GM23338 (cell line): ENCODE data around the gene TTC3. TPM values are rescaled to one million over a fixed set of nuclear protein-coding genes. Genes with fewer than 3 reads are reported as not detected.

Source experiments
- ATAC-seq: fragments of 200-7000 bp; cut with Tn5 transposase; 3 replicates; pipeline ENCODE4 v1.9.1; 2020
- DNase-seq: peaks from one replicate; pipeline ENCODE4 v3.0.0-alpha.2; 2015; ENCODE audit warnings: low spot score
- H2AFZ ChIP-seq: fragments of 200-600 bp; sonication (generic); 2 replicates; pipeline ENCODE4 v1.8.0; 2016; ENCODE audit warnings: antibody characterized with exemption, mild to moderate bottlenecking, moderate library complexity
- H3F3A ChIP-seq: fragments of 200-600 bp; sonication (generic); replicated peaks from 2 replicates; pipeline ENCODE4 v1.8.0; 2017; ENCODE audit warnings: antibody characterized with exemption, mixed run types, low read depth
- H3K27ac ChIP-seq: fragments of 200-600 bp; sonication (generic); 2 replicates; pipeline ENCODE4 v1.6.1; 2016; ENCODE audit warnings: low read depth
- H3K27me3 ChIP-seq: fragments of 200-600 bp; sonication (generic); 2 replicates; pipeline ENCODE4 v1.8.0; 2016; ENCODE audit warnings: mild to moderate bottlenecking, mixed run types, moderate library complexity; ENCODE audit not compliant: insufficient read depth
- H3K36me3 ChIP-seq: fragments of 200-600 bp; sonication (generic); 2 replicates; pipeline ENCODE4 v1.8.0; 2016; ENCODE audit warnings: mild to moderate bottlenecking; ENCODE audit not compliant: insufficient read depth
- H3K4me1 ChIP-seq: fragments of 200-600 bp; sonication (generic); 2 replicates; pipeline ENCODE4 v1.8.0; 2016; ENCODE audit warnings: mild to moderate bottlenecking, moderate library complexity; ENCODE audit not compliant: insufficient read depth
- H3K4me2 ChIP-seq: fragments of 200-600 bp; sonication (generic); 2 replicates; pipeline ENCODE4 v1.7.1; 2017; ENCODE audit warnings: mixed run types
- H3K4me3 ChIP-seq: fragments of 200-600 bp; sonication (generic); 2 replicates; pipeline ENCODE4 v1.6.1; 2016; ENCODE audit warnings: mixed run types
- H3K79me2 ChIP-seq: fragments of 200-600 bp; sonication (generic); replicated peaks from 2 replicates; pipeline ENCODE4 v1.8.0; 2017; ENCODE audit warnings: mild to moderate bottlenecking; ENCODE audit not compliant: insufficient read depth
- H3K9me2 ChIP-seq: fragments of 200-600 bp; sonication (generic); 2 replicates; pipeline ENCODE4 v1.8.0; 2017; ENCODE audit not compliant: insufficient read depth
- H4K20me1 ChIP-seq: fragments of 200-600 bp; sonication (generic); replicated peaks from 2 replicates; pipeline ENCODE4 v1.8.0; 2017; ENCODE audit warnings: mild to moderate bottlenecking; ENCODE audit not compliant: insufficient read depth
- H3K27ac Mint-ChIP-seq: 2 replicates; pipeline ENCODE4 v1.8.0; 2020; ENCODE audit warnings: inconsistent platforms, mild to moderate bottlenecking, moderate library complexity, mixed read lengths
- H3K27me3 Mint-ChIP-seq: 3 replicates; pipeline ENCODE4 v1.8.0; 2022; ENCODE audit warnings: low read depth, mild to moderate bottlenecking, moderate library complexity, mixed read lengths, inconsistent platforms; ENCODE audit not compliant: insufficient read depth, poor library complexity
- H3K36me3 Mint-ChIP-seq: 3 replicates; pipeline ENCODE4 v1.8.0; 2021; ENCODE audit warnings: low read depth, mild to moderate bottlenecking, inconsistent platforms, moderate library complexity, mixed read lengths
- H3K4me1 Mint-ChIP-seq: 3 replicates; pipeline ENCODE4 v1.8.0; 2020; ENCODE audit warnings: mild to moderate bottlenecking, inconsistent platforms, mixed read lengths
- H3K4me3 Mint-ChIP-seq: 3 replicates; pipeline ENCODE4 v1.8.0; 2021; ENCODE audit warnings: moderate library complexity, mild to moderate bottlenecking, inconsistent platforms, mixed read lengths
- H3K9me3 Mint-ChIP-seq: 3 replicates; pipeline ENCODE4 v1.8.0; 2020; ENCODE audit warnings: moderate library complexity, mild to moderate bottlenecking, inconsistent platforms, mixed read lengths
- CREB1 ChIP-seq: fragments of 250-450 bp; sonication (Bioruptor Pico); IDR thresholded peaks from 2 replicates; pipeline ENCODE4 v1.5.0; 2020; ENCODE audit warnings: low read depth, mild to moderate bottlenecking, moderate library complexity
- EZH2 ChIP-seq: fragments of 200-600 bp; sonication (generic); IDR thresholded peaks from one replicate; pipeline ENCODE4 v1.8.0; 2017; ENCODE audit warnings: antibody characterized with exemption, mild to moderate bottlenecking, low read depth; ENCODE audit not compliant: unreplicated experiment
- EZH2phosphoT487 ChIP-seq: fragments of 200-600 bp; sonication (generic); IDR thresholded peaks from one replicate; pipeline ENCODE4 v1.8.1; 2018; ENCODE audit warnings: antibody characterized with exemption; ENCODE audit not compliant: unreplicated experiment
- JUNB ChIP-seq: IDR thresholded peaks from one replicate; pipeline ENCODE4 v1.6.1; 2016; ENCODE audit warnings: antibody characterized with exemption; ENCODE audit not compliant: unreplicated experiment
- NANOG ChIP-seq: IDR thresholded peaks from 2 replicates; pipeline ENCODE4 v1.6.1; 2016; ENCODE audit warnings: antibody characterized with exemption, borderline replicate concordance
- POLR2AphosphoS5 ChIP-seq: IDR thresholded peaks from 2 replicates; pipeline ENCODE4 v1.6.1; 2016; ENCODE audit warnings: antibody characterized with exemption, low read depth
- REST ChIP-seq: IDR thresholded peaks from one replicate; pipeline ENCODE4 v1.6.1; 2018; ENCODE audit warnings: antibody characterized with exemption; ENCODE audit not compliant: unreplicated experiment
- STAT1 ChIP-seq: IDR thresholded peaks from one replicate; pipeline ENCODE4 v1.6.1; 2016; ENCODE audit warnings: antibody characterized with exemption; ENCODE audit not compliant: unreplicated experiment
- ZNF114 ChIP-seq: fragments of 250-450 bp; sonication (Bioruptor Pico); IDR thresholded peaks from 2 replicates; pipeline ENCODE4 v1.5.0; 2020; ENCODE audit warnings: mild to moderate bottlenecking, moderate library complexity
- ZNF331 ChIP-seq: fragments of 250-450 bp; sonication (Bioruptor Pico); IDR thresholded peaks from 2 replicates; pipeline ENCODE4 v1.5.0; 2020; ENCODE audit warnings: low read depth, mild to moderate bottlenecking, moderate library complexity
- polyA plus RNA-seq: library from polyadenylated mRNA; unstranded; fragments of >200 nt; fragmentation: Nextera tagmentation; extraction: Ambion mirVana; gene quantifications from 2 replicates; pipeline ENCODE4 v1.2.1, GENCODE V29; 2016
- total RNA-seq: library from RNA; depleted of rRNA; stranded (reverse); fragments of >200 nt; shearing (Covaris generic); gene quantifications from 2 replicates; pipeline ENCODE4 v1.2.3, GENCODE V29; 2014
- TF ChIP-seq, protein P1 (sequence below): fragments of 250-450 bp; sonication (Bioruptor Pico); IDR thresholded peaks from 2 replicates; pipeline ENCODE4 v1.5.0; 2020; ENCODE audit warnings: mild to moderate bottlenecking, moderate library complexity
- TF ChIP-seq, protein P2 (sequence below): IDR thresholded peaks from 2 replicates; pipeline ENCODE4 v1.6.1; 2016; ENCODE audit warnings: antibody characterized with exemption
- TF ChIP-seq, protein P3 (sequence below), 2 experiments: fragments of 200-600 bp in 1 of 2; sonication (generic) in 1 of 2; conservative IDR thresholded peaks; 2 replicates each; pipeline versions ENCODE4 v1.5.1 to v1.6.1; 2016 to 2017; ENCODE audit warnings: antibody characterized with exemption in 2 of 2, low read depth in 2 of 2, mild to moderate bottlenecking in 2 of 2, moderate library complexity in 1 of 2

The TTC3 gene
- total and polyA plus RNA-seq, 2 experiments from 2014 or later, result 28.9 to 48.6 TPM

- TF ChIP-seq POLR2AphosphoS5 (no peak), EZH2 (no peak), CREB1 (CRISPR knock-in tag) (no peak), NANOG (no peak), STAT1 (no peak), JUNB (no peak), REST (no peak), EZH2phosphoT487 (no peak), ZNF331 (CRISPR knock-in tag) (no peak), ZNF114 (CRISPR knock-in tag) (no peak)
- TF ChIP-seq, protein P1, sequence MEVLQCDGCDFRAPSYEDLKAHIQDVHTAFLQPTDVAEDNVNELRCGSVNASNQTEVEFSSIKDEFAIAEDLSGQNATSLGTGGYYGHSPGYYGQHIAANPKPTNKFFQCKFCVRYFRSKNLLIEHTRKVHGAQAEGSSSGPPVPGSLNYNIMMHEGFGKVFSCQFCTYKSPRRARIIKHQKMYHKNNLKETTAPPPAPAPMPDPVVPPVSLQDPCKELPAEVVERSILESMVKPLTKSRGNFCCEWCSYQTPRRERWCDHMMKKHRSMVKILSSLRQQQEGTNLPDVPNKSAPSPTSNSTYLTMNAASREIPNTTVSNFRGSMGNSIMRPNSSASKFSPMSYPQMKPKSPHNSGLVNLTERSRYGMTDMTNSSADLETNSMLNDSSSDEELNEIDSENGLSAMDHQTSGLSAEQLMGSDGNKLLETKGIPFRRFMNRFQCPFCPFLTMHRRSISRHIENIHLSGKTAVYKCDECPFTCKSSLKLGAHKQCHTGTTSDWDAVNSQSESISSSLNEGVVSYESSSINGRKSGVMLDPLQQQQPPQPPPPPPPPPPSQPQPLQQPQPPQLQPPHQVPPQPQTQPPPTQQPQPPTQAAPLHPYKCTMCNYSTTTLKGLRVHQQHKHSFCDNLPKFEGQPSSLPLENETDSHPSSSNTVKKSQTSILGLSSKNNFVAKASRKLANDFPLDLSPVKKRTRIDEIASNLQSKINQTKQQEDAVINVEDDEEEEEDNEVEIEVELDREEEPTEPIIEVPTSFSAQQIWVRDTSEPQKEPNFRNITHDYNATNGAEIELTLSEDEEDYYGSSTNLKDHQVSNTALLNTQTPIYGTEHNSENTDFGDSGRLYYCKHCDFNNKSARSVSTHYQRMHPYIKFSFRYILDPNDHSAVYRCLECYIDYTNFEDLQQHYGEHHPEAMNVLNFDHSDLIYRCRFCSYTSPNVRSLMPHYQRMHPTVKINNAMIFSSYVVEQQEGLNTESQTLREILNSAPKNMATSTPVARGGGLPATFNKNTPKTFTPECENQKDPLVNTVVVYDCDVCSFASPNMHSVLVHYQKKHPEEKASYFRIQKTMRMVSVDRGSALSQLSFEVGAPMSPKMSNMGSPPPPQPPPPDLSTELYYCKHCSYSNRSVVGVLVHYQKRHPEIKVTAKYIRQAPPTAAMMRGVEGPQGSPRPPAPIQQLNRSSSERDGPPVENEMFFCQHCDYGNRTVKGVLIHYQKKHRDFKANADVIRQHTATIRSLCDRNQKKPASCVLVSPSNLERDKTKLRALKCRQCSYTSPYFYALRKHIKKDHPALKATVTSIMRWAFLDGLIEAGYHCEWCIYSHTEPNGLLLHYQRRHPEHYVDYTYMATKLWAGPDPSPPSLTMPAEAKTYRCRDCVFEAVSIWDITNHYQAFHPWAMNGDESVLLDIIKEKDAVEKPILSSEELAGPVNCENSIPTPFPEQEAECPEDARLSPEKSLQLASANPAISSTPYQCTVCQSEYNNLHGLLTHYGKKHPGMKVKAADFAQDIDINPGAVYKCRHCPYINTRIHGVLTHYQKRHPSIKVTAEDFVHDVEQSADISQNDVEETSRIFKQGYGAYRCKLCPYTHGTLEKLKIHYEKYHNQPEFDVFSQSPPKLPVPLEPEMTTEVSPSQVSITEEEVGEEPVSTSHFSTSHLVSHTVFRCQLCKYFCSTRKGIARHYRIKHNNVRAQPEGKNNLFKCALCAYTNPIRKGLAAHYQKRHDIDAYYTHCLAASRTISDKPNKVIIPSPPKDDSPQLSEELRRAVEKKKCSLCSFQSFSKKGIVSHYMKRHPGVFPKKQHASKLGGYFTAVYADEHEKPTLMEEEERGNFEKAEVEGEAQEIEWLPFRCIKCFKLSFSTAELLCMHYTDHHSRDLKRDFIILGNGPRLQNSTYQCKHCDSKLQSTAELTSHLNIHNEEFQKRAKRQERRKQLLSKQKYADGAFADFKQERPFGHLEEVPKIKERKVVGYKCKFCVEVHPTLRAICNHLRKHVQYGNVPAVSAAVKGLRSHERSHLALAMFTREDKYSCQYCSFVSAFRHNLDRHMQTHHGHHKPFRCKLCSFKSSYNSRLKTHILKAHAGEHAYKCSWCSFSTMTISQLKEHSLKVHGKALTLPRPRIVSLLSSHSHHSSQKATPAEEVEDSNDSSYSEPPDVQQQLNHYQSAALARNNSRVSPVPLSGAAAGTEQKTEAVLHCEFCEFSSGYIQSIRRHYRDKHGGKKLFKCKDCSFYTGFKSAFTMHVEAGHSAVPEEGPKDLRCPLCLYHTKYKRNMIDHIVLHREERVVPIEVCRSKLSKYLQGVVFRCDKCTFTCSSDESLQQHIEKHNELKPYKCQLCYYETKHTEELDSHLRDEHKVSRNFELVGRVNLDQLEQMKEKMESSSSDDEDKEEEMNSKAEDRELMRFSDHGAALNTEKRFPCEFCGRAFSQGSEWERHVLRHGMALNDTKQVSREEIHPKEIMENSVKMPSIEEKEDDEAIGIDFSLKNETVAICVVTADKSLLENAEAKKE, result no peak
- TF ChIP-seq, protein P2, sequence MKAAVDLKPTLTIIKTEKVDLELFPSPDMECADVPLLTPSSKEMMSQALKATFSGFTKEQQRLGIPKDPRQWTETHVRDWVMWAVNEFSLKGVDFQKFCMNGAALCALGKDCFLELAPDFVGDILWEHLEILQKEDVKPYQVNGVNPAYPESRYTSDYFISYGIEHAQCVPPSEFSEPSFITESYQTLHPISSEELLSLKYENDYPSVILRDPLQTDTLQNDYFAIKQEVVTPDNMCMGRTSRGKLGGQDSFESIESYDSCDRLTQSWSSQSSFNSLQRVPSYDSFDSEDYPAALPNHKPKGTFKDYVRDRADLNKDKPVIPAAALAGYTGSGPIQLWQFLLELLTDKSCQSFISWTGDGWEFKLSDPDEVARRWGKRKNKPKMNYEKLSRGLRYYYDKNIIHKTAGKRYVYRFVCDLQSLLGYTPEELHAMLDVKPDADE, result no peak
- TF ChIP-seq, protein P3, sequence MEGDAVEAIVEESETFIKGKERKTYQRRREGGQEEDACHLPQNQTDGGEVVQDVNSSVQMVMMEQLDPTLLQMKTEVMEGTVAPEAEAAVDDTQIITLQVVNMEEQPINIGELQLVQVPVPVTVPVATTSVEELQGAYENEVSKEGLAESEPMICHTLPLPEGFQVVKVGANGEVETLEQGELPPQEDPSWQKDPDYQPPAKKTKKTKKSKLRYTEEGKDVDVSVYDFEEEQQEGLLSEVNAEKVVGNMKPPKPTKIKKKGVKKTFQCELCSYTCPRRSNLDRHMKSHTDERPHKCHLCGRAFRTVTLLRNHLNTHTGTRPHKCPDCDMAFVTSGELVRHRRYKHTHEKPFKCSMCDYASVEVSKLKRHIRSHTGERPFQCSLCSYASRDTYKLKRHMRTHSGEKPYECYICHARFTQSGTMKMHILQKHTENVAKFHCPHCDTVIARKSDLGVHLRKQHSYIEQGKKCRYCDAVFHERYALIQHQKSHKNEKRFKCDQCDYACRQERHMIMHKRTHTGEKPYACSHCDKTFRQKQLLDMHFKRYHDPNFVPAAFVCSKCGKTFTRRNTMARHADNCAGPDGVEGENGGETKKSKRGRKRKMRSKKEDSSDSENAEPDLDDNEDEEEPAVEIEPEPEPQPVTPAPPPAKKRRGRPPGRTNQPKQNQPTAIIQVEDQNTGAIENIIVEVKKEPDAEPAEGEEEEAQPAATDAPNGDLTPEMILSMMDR (conservative IDR thresholded peaks at IDR 0.05; ENCODE audit: low read depth in 2 of 2), result no peak
- no peaks in the 10 kb centered on the region for H3F3A ChIP-seq
- H3K79me2 ChIP-seq, result no peaks in the 10 kb centered on the region
- H4K20me1 ChIP-seq, result no peaks in the 10 kb centered on the region
- no peak overlapping the region for H3K27ac ChIP-seq
- Mint-ChIP-seq H3K4me3 (no peak overlapping the region), H3K9me3 (no peaks in the 10 kb centered on the region), H3K27ac (no peak overlapping the region), H3K4me1 (peaks cover 18% of the 10 kb centered on the region), H3K36me3 (no peaks in the 10 kb centered on the region; the same call in 2 of the 3 replicates), H3K27me3 (peaks cover 7% of the 10 kb centered on the region)
- no peaks in the 10 kb centered on the region for H3K27me3 ChIP-seq
- no peak overlapping the region for H2AFZ ChIP-seq
- H3K4me3 ChIP-seq, result no peak overlapping the region
- peaks cover 8% of the 10 kb centered on the region for H3K4me1 ChIP-seq
- ATAC-seq (no peak), DNase-seq (no peak)
- no peaks in the 10 kb centered on the region for H3K9me2 ChIP-seq
- H3K4me2 ChIP-seq, result no peak overlapping the region
- no peaks in the 10 kb centered on the region for H3K36me3 ChIP-seq
These were observed 124.7 kb downstream of the TTC3 start for GRCh38 chr21:37197746-37198145.
